A549 (cell line): Measurements from ENCODE around the gene KATNA1.

Source experiments
- CEBPB ChIP-seq, 2 experiments: fragments of >200 bp in 1 of 2; sonication (Bioruptor Twin) in 1 of 2; formaldehyde crosslinking in 1 of 2; IDR thresholded peaks; 2 replicates each; pipeline ENCODE4 v1.6.1; 2012 to 2016
- FOSL2 ChIP-seq, 2 experiments: fragments of 450-650 bp in 1 of 2; fragments of >200 bp in 1 of 2; sonication (Bioruptor Twin) in 1 of 2; formaldehyde crosslinking; IDR thresholded peaks; 2 replicates each; pipeline versions ENCODE4 v1.5.0 to v1.6.1; 2016 to 2020; ENCODE audit warnings: mild to moderate bottlenecking in 1 of 2, moderate library complexity in 1 of 2
- HDAC2 ChIP-seq: fragments of 200-600 bp; sonication (generic); IDR thresholded peaks from 2 replicates; pipeline ENCODE4 v1.6.1; 2016
- HOXA7 ChIP-seq: fragments of 250-450 bp; sonication (Bioruptor Pico); IDR thresholded peaks from 2 replicates; pipeline ENCODE4 v1.5.0; 2020; ENCODE audit warnings: mild to moderate bottlenecking, moderate library complexity
- NFE2L2 ChIP-seq: fragments of 150-350 bp; conservative IDR thresholded peaks from 2 replicates; pipeline ENCODE4 v1.6.1; 2014; ENCODE audit warnings: low read length
- RAD21 ChIP-seq, 2 experiments: fragments of >200 bp in 1 of 2; sonication (Bioruptor Twin) in 1 of 2; formaldehyde crosslinking in 1 of 2; IDR thresholded peaks in 1 of 2; conservative IDR thresholded peaks in 1 of 2; 2 replicates in 1 of 2; 3 replicates in 1 of 2; pipeline ENCODE4 v1.6.1; 2012 to 2018; ENCODE audit warnings: inconsistent platforms in 1 of 2
- RARB ChIP-seq: fragments of 250-450 bp; sonication (Bioruptor Pico); IDR thresholded peaks from 2 replicates; pipeline ENCODE4 v1.8.0; 2021; ENCODE audit warnings: mild to moderate bottlenecking, moderate library complexity
- TF ChIP-seq, protein P1 (sequence below): IDR thresholded peaks from 2 replicates; pipeline ENCODE4 v1.6.1; 2012
- TF ChIP-seq, protein P2 (sequence below): fragments of 200-600 bp; sonication (generic); IDR thresholded peaks from 2 replicates; pipeline ENCODE4 v1.6.1; 2016; ENCODE audit warnings: antibody characterized with exemption, mild to moderate bottlenecking, moderate library complexity
- TF ChIP-seq, protein P3 (sequence below): fragments of >200 bp; sonication (Bioruptor Twin); formaldehyde crosslinking; IDR thresholded peaks from 3 replicates; pipeline ENCODE4 v1.5.1; 2016

DNA sequence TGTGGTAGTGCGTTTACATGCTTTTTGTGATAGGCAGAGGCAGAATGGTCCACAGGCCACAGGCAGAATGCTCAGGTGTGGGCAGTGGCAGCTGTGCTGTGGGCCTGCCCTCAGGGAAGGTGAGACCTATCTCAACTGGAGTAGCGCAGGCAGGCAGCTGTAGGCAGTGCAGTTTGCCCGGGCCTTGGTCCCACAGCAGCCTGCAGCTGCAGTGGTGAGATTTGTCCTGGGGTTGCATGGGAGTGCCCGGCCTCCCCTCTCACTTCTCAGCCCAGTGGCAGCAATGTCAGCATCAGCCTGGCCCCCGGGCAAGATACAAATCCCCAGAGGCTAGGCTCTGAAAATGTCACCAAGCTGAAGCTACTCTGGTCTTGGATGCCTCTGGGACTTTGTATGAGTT is 96.6 kb downstream of the KATNA1 start:
- TF ChIP-seq, protein P1, sequence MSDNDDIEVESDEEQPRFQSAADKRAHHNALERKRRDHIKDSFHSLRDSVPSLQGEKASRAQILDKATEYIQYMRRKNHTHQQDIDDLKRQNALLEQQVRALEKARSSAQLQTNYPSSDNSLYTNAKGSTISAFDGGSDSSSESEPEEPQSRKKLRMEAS = no peak
- TF ChIP-seq FOSL2 (IDR thresholded peaks at IDR 0.05) = no peak
- TF ChIP-seq FOSL2 (CRISPR knock-in tag; IDR thresholded peaks at IDR 0.05) = no peak
- TF ChIP-seq NFE2L2 = no peak
- TF ChIP-seq, protein P2, sequence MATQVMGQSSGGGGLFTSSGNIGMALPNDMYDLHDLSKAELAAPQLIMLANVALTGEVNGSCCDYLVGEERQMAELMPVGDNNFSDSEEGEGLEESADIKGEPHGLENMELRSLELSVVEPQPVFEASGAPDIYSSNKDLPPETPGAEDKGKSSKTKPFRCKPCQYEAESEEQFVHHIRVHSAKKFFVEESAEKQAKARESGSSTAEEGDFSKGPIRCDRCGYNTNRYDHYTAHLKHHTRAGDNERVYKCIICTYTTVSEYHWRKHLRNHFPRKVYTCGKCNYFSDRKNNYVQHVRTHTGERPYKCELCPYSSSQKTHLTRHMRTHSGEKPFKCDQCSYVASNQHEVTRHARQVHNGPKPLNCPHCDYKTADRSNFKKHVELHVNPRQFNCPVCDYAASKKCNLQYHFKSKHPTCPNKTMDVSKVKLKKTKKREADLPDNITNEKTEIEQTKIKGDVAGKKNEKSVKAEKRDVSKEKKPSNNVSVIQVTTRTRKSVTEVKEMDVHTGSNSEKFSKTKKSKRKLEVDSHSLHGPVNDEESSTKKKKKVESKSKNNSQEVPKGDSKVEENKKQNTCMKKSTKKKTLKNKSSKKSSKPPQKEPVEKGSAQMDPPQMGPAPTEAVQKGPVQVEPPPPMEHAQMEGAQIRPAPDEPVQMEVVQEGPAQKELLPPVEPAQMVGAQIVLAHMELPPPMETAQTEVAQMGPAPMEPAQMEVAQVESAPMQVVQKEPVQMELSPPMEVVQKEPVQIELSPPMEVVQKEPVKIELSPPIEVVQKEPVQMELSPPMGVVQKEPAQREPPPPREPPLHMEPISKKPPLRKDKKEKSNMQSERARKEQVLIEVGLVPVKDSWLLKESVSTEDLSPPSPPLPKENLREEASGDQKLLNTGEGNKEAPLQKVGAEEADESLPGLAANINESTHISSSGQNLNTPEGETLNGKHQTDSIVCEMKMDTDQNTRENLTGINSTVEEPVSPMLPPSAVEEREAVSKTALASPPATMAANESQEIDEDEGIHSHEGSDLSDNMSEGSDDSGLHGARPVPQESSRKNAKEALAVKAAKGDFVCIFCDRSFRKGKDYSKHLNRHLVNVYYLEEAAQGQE = no peak
- TF ChIP-seq RAD21 (conservative IDR thresholded peaks at IDR 0.05 in 1 of 2, IDR thresholded peaks at IDR 0.05 in 1 of 2) = no peak
- no peak for TF ChIP-seq HOXA7 (CRISPR knock-in tag)
- no peak for TF ChIP-seq CEBPB (IDR thresholded peaks at IDR 0.05)
- TF ChIP-seq RARB (CRISPR knock-in tag) = no peak
- TF ChIP-seq, protein P3, sequence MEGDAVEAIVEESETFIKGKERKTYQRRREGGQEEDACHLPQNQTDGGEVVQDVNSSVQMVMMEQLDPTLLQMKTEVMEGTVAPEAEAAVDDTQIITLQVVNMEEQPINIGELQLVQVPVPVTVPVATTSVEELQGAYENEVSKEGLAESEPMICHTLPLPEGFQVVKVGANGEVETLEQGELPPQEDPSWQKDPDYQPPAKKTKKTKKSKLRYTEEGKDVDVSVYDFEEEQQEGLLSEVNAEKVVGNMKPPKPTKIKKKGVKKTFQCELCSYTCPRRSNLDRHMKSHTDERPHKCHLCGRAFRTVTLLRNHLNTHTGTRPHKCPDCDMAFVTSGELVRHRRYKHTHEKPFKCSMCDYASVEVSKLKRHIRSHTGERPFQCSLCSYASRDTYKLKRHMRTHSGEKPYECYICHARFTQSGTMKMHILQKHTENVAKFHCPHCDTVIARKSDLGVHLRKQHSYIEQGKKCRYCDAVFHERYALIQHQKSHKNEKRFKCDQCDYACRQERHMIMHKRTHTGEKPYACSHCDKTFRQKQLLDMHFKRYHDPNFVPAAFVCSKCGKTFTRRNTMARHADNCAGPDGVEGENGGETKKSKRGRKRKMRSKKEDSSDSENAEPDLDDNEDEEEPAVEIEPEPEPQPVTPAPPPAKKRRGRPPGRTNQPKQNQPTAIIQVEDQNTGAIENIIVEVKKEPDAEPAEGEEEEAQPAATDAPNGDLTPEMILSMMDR = no peak
- TF ChIP-seq HDAC2 = no peak
